C4-2B (cell line): ENCODE data around the gene APIP.
A peak's percentile ranks its signal among the peaks of the same experiment; 100 is the strongest.

Experiments used
- ZFX ChIP-seq: fragments of 450-650 bp; IDR thresholded peaks from 2 replicates; pipeline ENCODE4 v1.6.1; 2017
- TF ChIP-seq, protein P1 (sequence below): fragments of 450-650 bp; conservative IDR thresholded peaks from 2 replicates; pipeline ENCODE4 v1.5.1; 2017; ENCODE audit warnings: mild to moderate bottlenecking

DNA sequence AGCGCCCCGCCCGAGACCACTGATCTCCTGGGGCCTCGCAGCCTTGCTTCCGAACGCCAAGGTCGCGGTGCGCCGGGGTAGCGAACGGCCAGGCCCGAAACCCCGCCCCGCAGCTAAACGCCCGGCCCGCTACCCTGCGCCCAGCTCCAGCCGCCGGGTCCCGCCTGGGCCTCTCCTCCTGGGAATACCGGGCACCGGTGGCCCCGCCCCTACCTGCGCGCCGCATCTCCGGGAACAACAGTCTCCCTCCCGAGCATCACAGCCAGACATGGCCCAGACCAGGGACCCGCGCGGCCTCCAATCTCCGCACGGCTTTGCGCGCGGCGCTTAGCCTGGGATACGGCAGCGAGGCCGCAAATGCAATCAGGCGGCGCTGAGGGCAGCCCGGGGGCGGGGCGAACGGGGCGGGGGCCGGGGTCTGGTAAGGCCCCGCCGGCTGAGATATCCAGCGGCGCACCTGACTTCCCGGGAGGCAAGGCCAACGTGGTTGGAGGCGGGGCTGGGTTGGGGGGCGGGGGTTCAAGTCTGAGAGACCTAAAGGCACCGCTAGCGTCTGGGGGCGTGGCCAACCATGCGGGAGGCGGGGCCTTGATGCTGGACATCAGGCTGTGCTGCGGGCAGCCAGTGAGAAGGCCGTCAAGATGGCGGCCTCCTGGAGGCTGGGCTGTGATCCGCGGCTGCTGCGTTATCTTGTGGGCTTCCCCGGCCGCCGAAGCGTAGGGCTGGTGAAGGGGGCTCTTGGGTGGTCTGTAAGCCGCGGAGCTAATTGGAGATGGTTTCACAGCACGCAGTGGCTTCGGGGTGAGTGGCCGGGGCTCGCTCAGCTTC, at the start of gene APIP, which contains the start of gene PDHX:
- TF ChIP-seq, protein P1, sequence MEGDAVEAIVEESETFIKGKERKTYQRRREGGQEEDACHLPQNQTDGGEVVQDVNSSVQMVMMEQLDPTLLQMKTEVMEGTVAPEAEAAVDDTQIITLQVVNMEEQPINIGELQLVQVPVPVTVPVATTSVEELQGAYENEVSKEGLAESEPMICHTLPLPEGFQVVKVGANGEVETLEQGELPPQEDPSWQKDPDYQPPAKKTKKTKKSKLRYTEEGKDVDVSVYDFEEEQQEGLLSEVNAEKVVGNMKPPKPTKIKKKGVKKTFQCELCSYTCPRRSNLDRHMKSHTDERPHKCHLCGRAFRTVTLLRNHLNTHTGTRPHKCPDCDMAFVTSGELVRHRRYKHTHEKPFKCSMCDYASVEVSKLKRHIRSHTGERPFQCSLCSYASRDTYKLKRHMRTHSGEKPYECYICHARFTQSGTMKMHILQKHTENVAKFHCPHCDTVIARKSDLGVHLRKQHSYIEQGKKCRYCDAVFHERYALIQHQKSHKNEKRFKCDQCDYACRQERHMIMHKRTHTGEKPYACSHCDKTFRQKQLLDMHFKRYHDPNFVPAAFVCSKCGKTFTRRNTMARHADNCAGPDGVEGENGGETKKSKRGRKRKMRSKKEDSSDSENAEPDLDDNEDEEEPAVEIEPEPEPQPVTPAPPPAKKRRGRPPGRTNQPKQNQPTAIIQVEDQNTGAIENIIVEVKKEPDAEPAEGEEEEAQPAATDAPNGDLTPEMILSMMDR, result no peak
- peak; percentile 79 for TF ChIP-seq ZFX
